Activated CD4-positive, alpha-beta T cell treated with anti-CD3 and anti-CD28 coated beads, Interleukin-2, amount 50 U/mL, for 1 hour (primary cell): Measurements from ENCODE around the gene CFLAR.

Source experiments
- DNase-seq: peaks from one replicate; pipeline ENCODE4 v3.0.0-alpha.2; 2020

Gene CFLAR

DNA sequence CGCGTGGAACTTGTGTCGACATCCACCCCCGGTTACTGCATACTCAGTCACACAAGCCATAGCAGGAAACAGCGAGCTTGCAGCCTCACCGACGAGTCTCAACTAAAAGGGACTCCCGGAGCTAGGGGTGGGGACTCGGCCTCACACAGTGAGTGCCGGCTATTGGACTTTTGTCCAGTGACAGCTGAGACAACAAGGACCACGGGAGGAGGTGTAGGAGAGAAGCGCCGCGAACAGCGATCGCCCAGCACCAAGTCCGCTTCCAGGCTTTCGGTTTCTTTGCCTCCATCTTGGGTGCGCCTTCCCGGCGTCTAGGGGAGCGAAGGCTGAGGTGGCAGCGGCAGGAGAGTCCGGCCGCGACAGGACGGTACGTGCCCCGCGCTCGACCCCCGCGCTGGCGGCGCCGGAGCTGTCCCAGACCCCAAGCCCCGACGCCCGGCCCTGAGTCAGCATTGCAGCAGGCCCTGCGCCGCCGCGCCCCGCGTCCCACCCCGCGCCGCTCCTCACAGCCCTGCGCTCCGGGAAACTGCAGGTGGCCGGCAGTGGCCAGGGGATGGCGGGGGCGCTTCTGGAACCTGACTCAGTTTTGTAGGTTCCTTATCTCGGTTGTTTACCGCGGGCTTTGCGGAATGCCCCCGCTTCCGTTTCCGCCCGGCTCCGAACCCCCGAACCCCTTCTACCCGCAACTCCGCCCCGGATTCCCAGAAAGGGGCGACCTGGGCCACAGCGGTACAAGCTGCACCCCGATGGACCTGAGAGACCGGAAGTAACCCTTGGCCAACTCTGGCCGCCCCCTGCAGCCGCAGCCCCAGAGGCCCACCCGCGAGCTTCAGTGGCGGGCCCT lies at the start of gene CFLAR:
Gene CFLAR, plus strand, starts transcription at position 50 of the 844 bp plus-strand sequence. CDS start 13,702 bp downstream, outside the sequence.
- DNase-seq = peak; percentile 68

DNA sequence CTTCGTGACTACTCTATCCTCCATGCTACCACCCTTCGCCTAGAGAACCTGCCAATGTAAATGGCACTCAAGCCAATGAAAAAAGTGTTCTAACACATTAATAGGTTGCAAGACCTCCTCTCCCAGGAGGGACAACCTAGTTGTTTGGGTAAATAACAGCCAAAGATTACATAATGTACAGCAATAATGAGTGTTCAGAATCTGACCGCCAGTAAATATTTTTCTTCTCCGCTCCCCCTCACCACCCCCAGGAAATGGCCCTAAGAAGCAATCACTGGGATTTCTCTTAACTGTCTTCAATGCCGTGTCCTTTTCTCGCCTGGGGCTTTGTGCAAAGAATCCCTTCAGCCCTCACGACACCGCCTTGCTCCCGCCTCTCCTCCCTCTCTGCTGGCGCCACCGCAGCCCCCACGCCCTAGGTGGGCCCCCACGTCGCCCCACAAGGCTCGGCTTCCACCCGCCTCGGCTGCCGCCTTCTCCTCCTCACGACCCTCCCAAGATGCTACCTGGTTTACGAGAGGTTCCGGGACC lies 45.0 kb upstream of the CFLAR start:
- no peak for DNase-seq

DNA sequence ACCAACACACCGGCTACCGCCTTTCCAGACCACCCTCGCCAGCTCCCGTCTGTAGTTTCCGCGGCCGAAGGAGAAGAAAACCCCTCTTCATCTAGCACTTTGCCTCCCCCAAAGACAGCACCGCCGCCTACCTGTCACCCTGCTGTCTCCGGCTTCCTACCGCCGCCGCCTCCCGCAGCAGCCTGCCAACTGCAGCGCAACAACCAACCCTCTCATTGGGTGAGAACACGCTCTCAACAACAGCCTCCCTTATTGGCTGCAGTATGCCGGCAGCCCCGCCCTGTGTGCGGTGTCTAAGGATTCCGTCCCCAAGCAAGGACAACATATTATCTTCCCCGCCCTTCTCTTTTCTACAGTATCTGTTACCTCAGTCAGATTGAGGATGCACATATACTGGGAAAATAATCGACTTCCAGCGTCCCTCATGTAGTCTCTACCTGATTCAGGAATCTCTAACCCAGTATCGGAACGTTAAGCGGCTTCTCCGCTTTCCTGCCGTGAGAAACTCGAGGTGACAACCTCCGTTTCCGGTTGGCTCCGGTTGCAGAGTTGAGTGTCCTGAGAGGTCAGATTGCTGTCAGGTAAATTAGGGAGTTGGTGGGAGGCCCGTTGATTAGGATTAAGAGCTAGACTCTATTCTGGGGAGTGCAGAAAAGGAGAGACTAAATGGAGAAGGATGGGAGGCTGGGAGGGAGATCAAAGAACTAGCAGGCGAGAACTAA lies 44.3 kb upstream of the CFLAR start, which contains the start of the genes HYCC2 and NDUFB3:
Gene HYCC2, minus strand, starts transcription at position 193 of the 722 bp plus-strand sequence. CDS start 47,662 bp downstream, outside the sequence.
Gene NDUFB3, plus strand, starts transcription at position 523 of the 722 bp plus-strand sequence. CDS start 6,882 bp downstream, outside the sequence.
- DNase-seq = peak; percentile 89

DNA sequence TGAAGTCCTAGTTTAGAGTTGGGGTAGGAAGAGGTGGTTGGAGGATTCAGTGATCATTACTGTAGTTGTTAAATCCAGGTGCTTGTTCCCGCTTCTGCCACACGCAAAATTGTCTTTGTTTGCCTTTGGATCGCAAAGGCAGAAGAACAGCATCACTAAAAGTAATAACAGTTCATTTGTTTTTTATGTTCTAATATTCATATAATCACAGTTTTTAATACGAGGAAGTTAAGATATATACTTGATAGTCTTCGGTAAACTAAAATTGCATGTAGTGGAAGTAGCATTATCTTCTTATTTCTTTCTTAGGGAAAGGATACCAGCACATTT lies 43.8 kb upstream of the CFLAR start:
- DNase-seq = no peak

DNA sequence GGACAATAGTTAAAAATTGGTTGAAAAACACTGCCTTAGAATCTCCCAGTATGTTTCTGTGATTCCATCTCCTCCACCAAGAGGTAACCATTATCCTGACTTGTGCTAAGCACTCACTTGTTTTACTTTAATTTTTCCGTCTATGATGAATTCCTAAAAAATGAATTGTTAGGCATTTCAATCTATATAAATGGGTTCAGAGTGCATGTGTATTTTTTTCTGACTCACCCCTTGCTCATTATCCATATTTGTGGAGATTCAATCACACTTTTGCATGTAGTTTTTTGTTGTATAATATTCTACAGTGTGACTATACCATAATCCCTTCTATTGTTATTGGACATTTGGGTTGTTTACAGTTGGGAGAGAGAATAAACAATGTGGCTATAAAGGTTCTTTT lies 42.9 kb upstream of the CFLAR start:
- DNase-seq = no peak

DNA sequence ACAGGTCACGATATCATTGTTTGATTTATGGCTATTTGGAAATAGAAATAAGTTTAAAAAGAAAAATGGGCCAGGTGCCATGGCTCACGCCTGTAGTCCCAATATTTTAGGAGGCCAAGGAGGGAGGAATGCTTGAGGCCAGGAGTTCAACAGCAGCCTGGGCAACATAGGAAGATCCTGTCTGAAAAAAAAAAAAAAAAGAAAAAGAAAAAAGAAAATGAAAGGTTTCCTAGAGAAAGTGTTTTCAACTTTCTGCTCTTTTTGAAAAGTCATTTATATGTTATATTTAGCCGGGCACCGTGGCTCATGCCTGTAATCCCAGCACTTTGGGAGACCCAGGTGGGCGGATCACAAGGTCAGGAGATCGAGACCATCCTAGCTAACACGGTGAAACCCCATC lies 41.0 kb upstream of the CFLAR start:
- no peak for DNase-seq

DNA sequence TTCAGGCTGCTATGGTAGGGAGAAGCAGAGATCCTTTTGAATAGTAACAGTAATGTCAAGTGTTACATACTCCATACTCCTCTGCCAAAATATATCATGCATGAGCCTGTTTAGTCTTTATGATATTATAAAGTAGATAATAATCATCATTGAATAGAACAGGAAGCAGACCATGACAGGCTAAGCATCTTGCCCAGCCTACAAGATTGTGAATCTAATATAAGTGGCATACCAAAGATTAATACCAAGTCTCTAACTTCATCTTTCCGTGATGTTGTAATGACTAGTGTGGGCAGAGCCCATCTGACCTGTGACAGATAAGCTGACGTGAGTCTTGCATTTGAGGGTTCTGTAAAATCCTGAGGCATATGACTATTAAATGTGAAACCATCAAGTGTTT lies 31.1 kb upstream of the CFLAR start:
- no peak for DNase-seq

DNA sequence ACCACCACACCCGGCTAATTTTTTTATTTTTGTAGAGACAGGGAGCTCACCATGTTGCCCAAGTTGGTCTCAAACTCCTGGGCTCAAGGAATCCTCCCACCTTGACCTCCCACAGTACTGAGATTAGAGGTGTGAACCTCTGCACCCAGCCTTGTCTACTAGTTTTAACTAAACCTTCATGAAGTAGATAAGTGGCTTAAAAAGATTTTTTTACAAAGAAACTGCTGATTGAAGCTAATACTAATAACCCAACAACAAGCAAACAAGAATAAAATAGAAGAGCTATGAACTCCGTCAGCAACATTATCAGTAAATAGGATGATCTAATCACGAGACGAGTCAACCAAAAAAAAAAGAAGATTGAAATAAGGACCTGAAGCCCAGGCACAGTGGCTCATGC lies 25.4 kb upstream of the CFLAR start:
- no peak for DNase-seq

DNA sequence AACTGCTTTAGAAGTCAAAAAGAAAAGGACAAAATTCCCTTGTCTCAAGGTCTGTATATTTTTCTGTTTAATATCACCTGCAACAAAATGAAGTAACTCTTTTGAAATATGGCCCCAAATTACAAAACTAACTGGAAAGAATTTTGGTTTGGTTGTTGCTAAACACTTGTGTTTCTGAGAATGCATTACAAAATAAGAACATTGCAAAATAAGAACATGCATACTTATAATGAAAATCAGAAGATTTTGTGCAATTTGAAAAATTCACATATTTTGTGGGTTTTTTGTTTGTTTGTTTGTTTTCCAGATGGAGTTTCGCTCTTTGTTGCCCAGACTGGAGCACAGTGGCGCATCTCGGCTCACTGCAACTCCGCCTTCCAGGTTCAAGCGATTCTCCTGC lies 22.4 kb upstream of the CFLAR start:
- DNase-seq = no peak

DNA sequence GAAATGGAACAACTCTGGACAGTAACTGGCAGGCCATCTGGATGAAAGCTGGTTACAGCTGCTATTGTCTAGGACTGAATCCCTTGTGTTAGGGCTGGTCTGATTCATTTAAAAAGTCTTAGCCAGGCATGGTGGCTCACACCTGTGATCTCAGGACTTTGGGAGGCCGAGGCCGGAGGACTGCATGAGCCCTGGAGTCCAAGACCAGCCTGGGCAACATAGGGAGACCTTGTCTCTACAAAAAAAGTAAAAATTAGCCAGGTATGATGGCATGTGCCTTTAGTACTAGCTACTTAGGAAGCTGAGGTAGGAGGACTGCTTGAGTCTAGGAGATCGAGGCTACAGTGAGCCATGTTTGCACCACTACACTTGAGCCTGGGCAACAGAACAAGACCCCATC lies 15.5 kb upstream of the CFLAR start:
- DNase-seq = no peak

DNA sequence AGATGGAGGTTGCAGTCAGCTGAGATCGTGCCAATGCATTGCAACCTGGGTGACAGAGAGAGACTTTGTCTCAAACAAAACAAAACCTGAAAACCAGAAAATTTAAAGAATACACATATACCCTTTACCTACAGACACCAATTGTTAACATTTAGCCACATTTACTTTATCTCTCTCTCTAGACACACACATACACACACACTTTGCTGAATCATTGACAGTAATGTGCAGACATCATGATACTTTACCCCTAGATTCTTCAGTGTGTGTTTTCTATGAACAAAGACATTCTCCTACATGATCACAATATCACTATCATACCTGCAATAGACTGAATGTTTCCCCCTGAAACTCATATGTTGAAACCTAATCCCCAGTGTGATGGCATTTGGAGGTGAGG lies 10.2 kb upstream of the CFLAR start:
- no peak for DNase-seq

DNA sequence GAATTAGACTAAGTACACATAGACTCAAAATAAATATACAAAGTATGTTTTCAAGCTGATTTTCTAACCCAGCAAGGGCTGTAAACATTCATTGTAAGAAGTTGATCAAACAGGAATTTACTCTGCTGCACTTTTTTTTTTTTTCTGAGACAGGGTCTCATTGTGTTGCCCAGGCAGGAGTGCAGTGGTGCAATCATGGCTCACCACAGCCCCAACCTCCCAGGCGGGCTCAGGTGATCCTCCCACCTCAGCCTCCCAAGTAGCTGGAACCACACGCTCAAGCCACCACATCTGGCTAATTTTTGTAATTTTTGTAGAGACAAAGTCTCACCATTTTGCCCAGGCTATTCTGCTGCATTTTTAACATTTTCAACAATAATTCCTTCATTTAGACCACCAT lies 8.3 kb upstream of the CFLAR start:
- no peak for DNase-seq

DNA sequence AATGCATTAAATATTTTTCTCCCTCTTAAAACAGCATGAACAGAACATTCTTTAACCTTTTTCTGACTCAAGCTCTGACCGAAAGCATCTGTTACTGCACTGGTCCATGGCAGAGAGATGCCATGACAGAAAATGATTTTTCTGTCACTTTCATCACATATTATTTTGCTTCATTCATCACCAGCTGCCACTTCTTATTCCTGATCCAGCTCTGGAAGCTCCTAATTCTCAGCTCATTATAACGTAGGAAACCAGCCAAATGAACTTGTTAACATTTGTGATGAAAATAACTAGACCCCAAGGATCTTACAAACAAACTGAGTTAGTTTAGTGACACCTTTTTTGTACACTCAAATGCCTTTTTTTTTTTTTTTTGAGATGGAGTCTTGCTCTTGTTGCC lies 7.6 kb upstream of the CFLAR start:
- DNase-seq = no peak

DNA sequence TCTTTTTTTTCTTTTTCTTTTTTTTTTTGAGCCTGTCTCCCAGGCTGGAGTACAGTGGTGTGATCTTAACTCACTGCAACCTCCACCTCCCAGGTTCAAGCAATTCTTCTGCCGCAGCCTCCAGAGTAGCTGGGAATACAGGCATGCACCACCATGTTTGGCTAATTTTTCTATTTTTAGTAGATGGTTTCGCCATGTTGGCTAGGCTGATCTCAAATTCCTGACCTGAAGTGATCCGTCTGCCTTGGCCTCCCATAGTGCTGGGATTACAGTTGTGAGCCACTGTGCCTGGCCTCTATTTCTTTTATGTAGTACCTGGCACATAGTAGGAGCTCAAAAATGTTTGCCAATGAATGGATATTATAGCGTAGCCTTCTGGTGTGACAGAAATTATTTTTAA lies 6.8 kb upstream of the CFLAR start:
- no peak for DNase-seq

DNA sequence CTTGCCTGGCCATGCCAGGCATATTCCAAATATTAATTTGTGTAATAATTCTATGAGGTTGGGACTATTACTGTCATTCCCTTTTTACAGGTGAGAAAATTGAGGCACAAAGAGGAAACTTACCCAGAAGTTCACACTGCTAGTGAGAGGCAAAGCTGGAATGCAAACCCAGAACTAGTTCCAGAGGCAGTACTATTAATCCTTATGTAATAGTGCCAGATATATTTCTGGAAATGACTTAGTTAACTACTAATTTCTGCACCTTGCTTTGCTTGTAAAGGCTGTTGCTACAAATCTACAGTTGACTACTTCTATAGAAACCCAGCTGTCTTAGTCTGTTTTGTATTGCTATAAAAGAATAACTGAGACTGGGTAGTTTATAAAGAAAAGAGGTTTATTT lies 5.3 kb upstream of the CFLAR start:
- DNase-seq = no peak

DNA sequence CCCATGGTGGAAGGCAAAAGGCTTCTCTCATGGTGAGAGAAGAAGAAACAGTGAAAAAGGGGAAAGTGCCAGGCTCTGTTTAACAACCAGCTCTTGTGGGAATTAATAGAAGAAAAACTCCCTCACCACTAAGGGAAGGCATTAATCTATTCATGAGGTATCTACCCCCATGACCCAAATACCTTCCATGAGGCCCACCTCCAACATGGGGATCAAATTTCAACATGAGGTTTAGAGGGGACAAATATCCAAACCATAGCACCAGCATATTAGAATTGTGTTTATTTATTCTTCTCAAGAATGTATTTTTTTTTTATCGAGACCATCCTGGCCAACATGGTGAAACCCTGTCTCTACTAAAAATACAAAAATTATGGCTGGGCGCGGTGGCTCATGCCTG lies 4.9 kb upstream of the CFLAR start:
- no peak for DNase-seq

DNA sequence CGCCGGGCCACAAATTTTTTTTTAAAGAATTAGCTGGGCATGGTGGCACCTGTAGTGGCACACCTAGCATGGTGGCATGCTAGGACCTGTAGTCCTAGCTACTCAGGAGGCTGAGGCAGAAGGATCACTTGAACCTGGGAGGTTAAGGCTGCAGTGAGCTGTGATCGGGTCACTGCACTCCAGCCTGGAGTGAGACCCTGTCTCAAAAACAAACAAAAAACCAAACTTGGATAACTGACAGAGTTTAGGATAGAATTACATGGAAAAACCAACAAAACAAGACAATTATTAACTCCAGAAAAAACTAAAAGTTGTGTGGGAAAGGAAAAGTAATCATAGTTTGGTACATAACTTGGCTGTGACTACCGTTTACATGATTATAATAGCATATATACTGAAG lies 1.6 kb upstream of the CFLAR start:
- no peak for DNase-seq

DNA sequence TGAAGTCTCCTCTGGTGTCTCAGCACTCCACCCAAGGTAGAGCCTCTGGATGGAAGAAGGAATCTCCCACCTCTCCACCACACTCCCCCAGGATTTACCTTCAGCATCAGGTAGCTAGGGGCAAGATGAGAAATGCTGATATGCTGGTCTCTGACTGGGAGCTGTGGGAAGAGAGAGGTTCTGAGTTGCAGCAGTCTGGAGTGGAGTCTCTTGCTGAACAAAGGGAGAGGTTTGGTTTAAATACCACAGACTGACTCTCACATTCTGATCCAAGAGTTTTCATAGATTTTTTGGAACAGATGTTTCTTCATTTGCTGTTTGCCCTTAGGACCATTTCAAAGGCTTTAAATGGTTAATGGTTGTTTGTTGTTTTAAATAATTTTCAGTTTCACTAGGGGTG lies 1.1 kb upstream of the CFLAR start:
- no peak for DNase-seq

DNA sequence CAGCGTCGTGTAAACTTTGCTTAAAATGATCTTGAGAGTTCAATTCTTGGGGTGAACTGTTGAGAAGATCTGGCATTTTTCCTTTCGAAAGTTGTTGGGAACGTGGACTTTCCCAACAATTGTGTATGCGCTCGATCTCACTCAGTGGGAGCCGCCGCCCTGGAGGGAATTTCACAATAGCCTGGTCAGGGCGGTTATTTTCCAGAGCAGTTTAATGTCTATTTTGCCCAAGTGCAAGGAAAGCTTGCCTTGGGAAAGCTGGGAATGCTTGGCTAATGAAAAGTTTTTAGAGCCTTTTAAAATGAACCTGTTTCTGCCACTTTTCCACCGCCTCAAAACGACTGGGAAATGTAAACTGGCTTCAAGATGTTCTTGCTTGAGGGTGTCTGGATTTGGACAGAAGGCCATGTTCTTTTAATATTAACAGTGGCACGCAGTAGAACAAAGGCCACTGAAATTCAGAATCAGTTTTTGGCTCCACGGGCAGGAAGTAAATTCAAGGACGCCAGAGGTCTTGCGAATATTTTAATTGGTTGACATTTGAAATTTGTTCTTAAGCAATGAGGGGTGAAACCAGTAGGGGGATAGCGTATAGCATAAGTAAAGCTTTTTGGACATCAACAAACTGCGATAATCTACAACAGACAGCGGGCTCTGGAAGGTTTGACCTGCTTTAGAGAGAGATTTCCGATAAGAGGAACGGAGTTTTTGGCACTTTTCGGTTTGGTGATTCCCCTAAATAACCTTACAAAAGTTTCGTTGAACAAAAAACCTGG lies 1.2 kb downstream of the CFLAR start:
- DNase-seq = no peak

DNA sequence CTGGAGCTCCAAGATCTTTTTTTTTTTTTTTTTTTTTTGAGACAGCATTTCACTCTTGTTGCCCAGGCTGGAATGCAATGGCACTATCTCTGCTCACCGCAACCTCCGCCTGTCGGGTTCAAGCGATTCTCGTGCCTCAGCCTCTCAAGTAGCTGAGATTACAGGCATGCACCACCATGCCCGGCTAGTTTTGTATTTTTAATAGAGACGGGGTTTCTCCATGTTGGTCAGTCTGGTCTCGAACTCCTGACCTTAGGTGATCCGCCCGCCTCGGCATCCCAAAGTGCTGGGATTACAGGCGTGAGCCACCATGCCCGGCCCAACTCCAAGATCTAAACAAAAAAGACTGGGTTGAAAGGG lies 1.8 kb downstream of the CFLAR start:
- peak; percentile 41 for DNase-seq

DNA sequence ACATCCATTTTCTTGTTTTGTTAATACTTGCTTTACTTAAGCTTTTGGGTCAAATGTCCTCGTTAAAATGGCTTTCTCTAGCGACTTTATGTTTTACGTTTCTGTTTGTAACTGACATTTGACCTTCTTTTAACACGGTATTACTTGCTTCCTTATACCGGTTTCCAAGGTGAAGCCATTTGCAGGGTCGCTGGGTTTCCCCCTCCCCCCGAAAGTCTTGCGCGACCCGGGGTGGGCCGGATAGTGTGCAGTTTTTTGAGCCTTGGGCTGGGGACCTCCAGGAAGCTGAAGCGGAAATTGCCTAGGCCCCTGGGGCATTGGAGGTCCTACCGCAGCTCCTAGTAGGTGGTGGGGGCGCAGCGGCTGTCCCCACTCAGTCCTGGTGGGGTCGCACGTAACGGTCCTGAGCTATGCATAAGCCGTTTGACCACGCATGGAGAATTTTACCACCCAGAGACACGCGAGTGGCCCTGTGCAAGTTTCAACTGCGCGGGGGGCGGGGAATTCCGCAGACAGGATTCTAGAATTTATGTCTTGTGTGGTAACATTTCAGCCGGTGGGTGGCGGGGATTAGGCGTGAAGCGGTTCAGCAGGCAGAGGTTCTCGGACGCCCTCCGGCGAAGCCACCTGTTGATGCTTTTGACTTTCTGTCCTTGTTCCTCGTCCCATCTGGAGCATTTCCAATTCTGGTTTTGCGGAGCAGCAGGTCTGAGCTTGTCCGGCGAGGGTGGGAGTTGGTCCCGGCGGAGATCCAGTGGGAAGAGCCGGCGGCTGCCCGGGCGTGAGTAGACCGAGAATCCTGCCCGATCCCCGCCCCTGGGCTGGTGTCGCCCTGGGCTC lies 2.4 kb downstream of the CFLAR start:
- peak; percentile 88 for DNase-seq
